GM23338 (cell line): ENCODE results near the gene CDH23. TPM values are rescaled to one million over a fixed set of nuclear protein-coding genes. Genes with fewer than 3 reads are reported as not detected.
A peak's percentile ranks its signal among the peaks of the same experiment; 100 is the strongest.

ENCODE experiments used
- ATAC-seq: fragments of 200-7000 bp; cut with Tn5 transposase; 3 replicates; pipeline ENCODE4 v1.9.1; 2020
- DNase-seq: peaks from one replicate; pipeline ENCODE4 v3.0.0-alpha.2; 2015; ENCODE audit warnings: low spot score
- H2AFZ ChIP-seq: fragments of 200-600 bp; sonication (generic); 2 replicates; pipeline ENCODE4 v1.8.0; 2016; ENCODE audit warnings: antibody characterized with exemption, mild to moderate bottlenecking, moderate library complexity
- H3F3A ChIP-seq: fragments of 200-600 bp; sonication (generic); replicated peaks from 2 replicates; pipeline ENCODE4 v1.8.0; 2017; ENCODE audit warnings: antibody characterized with exemption, mixed run types, low read depth
- H3K27ac ChIP-seq: fragments of 200-600 bp; sonication (generic); 2 replicates; pipeline ENCODE4 v1.6.1; 2016; ENCODE audit warnings: low read depth
- H3K27me3 ChIP-seq: fragments of 200-600 bp; sonication (generic); 2 replicates; pipeline ENCODE4 v1.8.0; 2016; ENCODE audit warnings: mild to moderate bottlenecking, mixed run types, moderate library complexity; ENCODE audit not compliant: insufficient read depth
- H3K36me3 ChIP-seq: fragments of 200-600 bp; sonication (generic); 2 replicates; pipeline ENCODE4 v1.8.0; 2016; ENCODE audit warnings: mild to moderate bottlenecking; ENCODE audit not compliant: insufficient read depth
- H3K4me1 ChIP-seq: fragments of 200-600 bp; sonication (generic); 2 replicates; pipeline ENCODE4 v1.8.0; 2016; ENCODE audit warnings: mild to moderate bottlenecking, moderate library complexity; ENCODE audit not compliant: insufficient read depth
- H3K4me2 ChIP-seq: fragments of 200-600 bp; sonication (generic); 2 replicates; pipeline ENCODE4 v1.7.1; 2017; ENCODE audit warnings: mixed run types
- H3K4me3 ChIP-seq: fragments of 200-600 bp; sonication (generic); 2 replicates; pipeline ENCODE4 v1.6.1; 2016; ENCODE audit warnings: mixed run types
- H3K79me2 ChIP-seq: fragments of 200-600 bp; sonication (generic); replicated peaks from 2 replicates; pipeline ENCODE4 v1.8.0; 2017; ENCODE audit warnings: mild to moderate bottlenecking; ENCODE audit not compliant: insufficient read depth
- H3K9me2 ChIP-seq: fragments of 200-600 bp; sonication (generic); 2 replicates; pipeline ENCODE4 v1.8.0; 2017; ENCODE audit not compliant: insufficient read depth
- H4K20me1 ChIP-seq: fragments of 200-600 bp; sonication (generic); replicated peaks from 2 replicates; pipeline ENCODE4 v1.8.0; 2017; ENCODE audit warnings: mild to moderate bottlenecking; ENCODE audit not compliant: insufficient read depth
- H3K27ac Mint-ChIP-seq: 2 replicates; pipeline ENCODE4 v1.8.0; 2020; ENCODE audit warnings: inconsistent platforms, mild to moderate bottlenecking, moderate library complexity, mixed read lengths
- H3K27me3 Mint-ChIP-seq: 3 replicates; pipeline ENCODE4 v1.8.0; 2022; ENCODE audit warnings: low read depth, mild to moderate bottlenecking, moderate library complexity, mixed read lengths, inconsistent platforms; ENCODE audit not compliant: insufficient read depth, poor library complexity
- H3K36me3 Mint-ChIP-seq: 3 replicates; pipeline ENCODE4 v1.8.0; 2021; ENCODE audit warnings: low read depth, mild to moderate bottlenecking, inconsistent platforms, moderate library complexity, mixed read lengths
- H3K4me1 Mint-ChIP-seq: 3 replicates; pipeline ENCODE4 v1.8.0; 2020; ENCODE audit warnings: mild to moderate bottlenecking, inconsistent platforms, mixed read lengths
- H3K4me3 Mint-ChIP-seq: 3 replicates; pipeline ENCODE4 v1.8.0; 2021; ENCODE audit warnings: moderate library complexity, mild to moderate bottlenecking, inconsistent platforms, mixed read lengths
- H3K9me3 Mint-ChIP-seq: 3 replicates; pipeline ENCODE4 v1.8.0; 2020; ENCODE audit warnings: moderate library complexity, mild to moderate bottlenecking, inconsistent platforms, mixed read lengths
- CTCF ChIP-seq, 2 experiments: fragments of 200-600 bp in 1 of 2; sonication (generic) in 1 of 2; conservative IDR thresholded peaks; 2 replicates each; pipeline versions ENCODE4 v1.5.1 to v1.6.1; 2016 to 2017; ENCODE audit warnings: antibody characterized with exemption in 2 of 2, low read depth in 2 of 2, mild to moderate bottlenecking in 2 of 2, moderate library complexity in 1 of 2
- EZH2phosphoT487 ChIP-seq: fragments of 200-600 bp; sonication (generic); IDR thresholded peaks from one replicate; pipeline ENCODE4 v1.8.1; 2018; ENCODE audit warnings: antibody characterized with exemption; ENCODE audit not compliant: unreplicated experiment
- JUNB ChIP-seq: IDR thresholded peaks from one replicate; pipeline ENCODE4 v1.6.1; 2016; ENCODE audit warnings: antibody characterized with exemption; ENCODE audit not compliant: unreplicated experiment
- NANOG ChIP-seq: IDR thresholded peaks from 2 replicates; pipeline ENCODE4 v1.6.1; 2016; ENCODE audit warnings: antibody characterized with exemption, borderline replicate concordance
- POLR2AphosphoS5 ChIP-seq: IDR thresholded peaks from 2 replicates; pipeline ENCODE4 v1.6.1; 2016; ENCODE audit warnings: antibody characterized with exemption, low read depth
- REST ChIP-seq: IDR thresholded peaks from one replicate; pipeline ENCODE4 v1.6.1; 2018; ENCODE audit warnings: antibody characterized with exemption; ENCODE audit not compliant: unreplicated experiment
- ZNF331 ChIP-seq: fragments of 250-450 bp; sonication (Bioruptor Pico); IDR thresholded peaks from 2 replicates; pipeline ENCODE4 v1.5.0; 2020; ENCODE audit warnings: low read depth, mild to moderate bottlenecking, moderate library complexity
- ZNF462 ChIP-seq: fragments of 250-450 bp; sonication (Bioruptor Pico); IDR thresholded peaks from 2 replicates; pipeline ENCODE4 v1.5.0; 2020; ENCODE audit warnings: mild to moderate bottlenecking, moderate library complexity
- polyA plus RNA-seq: library from polyadenylated mRNA; unstranded; fragments of >200 nt; fragmentation: Nextera tagmentation; extraction: Ambion mirVana; gene quantifications from 2 replicates; pipeline ENCODE4 v1.2.1, GENCODE V29; 2016
- total RNA-seq: library from RNA; depleted of rRNA; stranded (reverse); fragments of >200 nt; shearing (Covaris generic); gene quantifications from 2 replicates; pipeline ENCODE4 v1.2.3, GENCODE V29; 2014

CDH23 gene
- total and polyA plus RNA-seq, 2 experiments from 2014 or later = 0.95 to 4.3 TPM

GRCh38 chr10:71581376-71581775 lies 184.7 kb downstream of the CDH23 start (continued):
- no peak for TF ChIP-seq ZNF331 (CRISPR knock-in tag)
- TF ChIP-seq JUNB = no peak
- TF ChIP-seq POLR2AphosphoS5 = no peak
- TF ChIP-seq NANOG = no peak
- TF ChIP-seq CTCF (conservative IDR thresholded peaks at IDR 0.05; ENCODE audit: low read depth in 2 of 2) = no peak
- no peak for TF ChIP-seq REST
- no peak for TF ChIP-seq EZH2phosphoT487

- Mint-ChIP-seq H3K4me1 (peaks cover 12% of the 10 kb centered on the region), H3K27ac (no peak overlapping the region), H3K36me3 (no peaks in the 10 kb centered on the region), H3K27me3 (peaks cover 5% of the 10 kb centered on the region), H3K9me3 (no peaks in the 10 kb centered on the region), H3K4me3 (no peak overlapping the region)
- Histone ChIP-seq H3K36me3 (no peaks in the 10 kb centered on the region), H3F3A (no peaks in the 10 kb centered on the region), H3K4me2 (no peak overlapping the region), H4K20me1 (no peaks in the 10 kb centered on the region), H3K27ac (no peak overlapping the region), H3K9me2 (no peaks in the 10 kb centered on the region), H3K79me2 (no peaks in the 10 kb centered on the region), H3K4me1 (no peaks in the 10 kb centered on the region), H3K27me3 (no peaks in the 10 kb centered on the region), H3K4me3 (no peak overlapping the region), H2AFZ (no peak overlapping the region)
- TF ChIP-seq ZNF462 (no peak), REST (peak; percentile 92)
- DNase-seq (peak; percentile 53), ATAC-seq (peak; percentile 74)
These were observed 185.3 kb downstream of the CDH23 start for GRCh38 chr10:71582019-71582418.
